IPS DF 6.9 (cell line): ENCODE measurements around the gene EPB41L3.

Source experiments
- DNase-seq: peaks from one replicate; pipeline ENCODE4 v3.0.0-alpha.2; 2013; ENCODE audit warnings: low read depth, low spot score
- H3K27ac ChIP-seq: one replicate; pipeline ENCODE4 v1.5.1; 2013; ENCODE audit warnings: low read length, control low read depth
- H3K27me3 ChIP-seq: 2 replicates; pipeline ENCODE4 v1.6.1; 2013; ENCODE audit warnings: mild to moderate bottlenecking, low read length; ENCODE audit not compliant: control insufficient read depth, insufficient read depth
- H3K36me3 ChIP-seq: 2 replicates; pipeline ENCODE4 v1.6.1; 2013; ENCODE audit warnings: low read length; ENCODE audit not compliant: control insufficient read depth, insufficient read depth
- H3K4me1 ChIP-seq: 2 replicates; pipeline ENCODE4 v1.6.1; 2013; ENCODE audit warnings: low read length; ENCODE audit not compliant: control insufficient read depth, insufficient read depth
- H3K4me3 ChIP-seq: 2 replicates; pipeline ENCODE4 v1.5.1; 2013; ENCODE audit warnings: mild to moderate bottlenecking, low read length
- H3K9me3 ChIP-seq: 2 replicates; pipeline ENCODE4 v1.6.1; 2013; ENCODE audit warnings: low read length, inconsistent platforms; ENCODE audit not compliant: control insufficient read depth, insufficient read depth
- WGBS: extraction: QIAGEN DNeasy Blood & Tissue Kit; methylation state at CpG from one replicate; pipeline ENCODE4 v1.1.7; 2013; ENCODE audit warnings: mixed read lengths, missing lambda C conversion rate; ENCODE audit not compliant: insufficient read length, insufficient coverage; 5-methylcytosine and 5-hydroxymethylcytosine counted together

The EPB41L3 gene

GRCh38 chr18:5419601-5420000 lies 124.2 kb downstream of the EPB41L3 start:
- WGBS: no CpG with 5 or more reads among the region's 9 CpGs
- Histone ChIP-seq H3K36me3 (no peaks in the 10 kb centered on the region), H3K4me3 (no peak overlapping the region), H3K9me3 (no peaks in the 10 kb centered on the region), H3K4me1 (0 out of 2 replicates have a peak, but pooled peaks cover 4% of the 10 kb centered on the region), H3K27me3 (no peaks in the 10 kb centered on the region), H3K27ac (no peak overlapping the region)
- DNase-seq: no peak

- no peak overlapping the region for H3K27ac ChIP-seq
- DNase-seq: no peak
- H3K36me3 ChIP-seq: no peaks in the 10 kb centered on the region
- no peaks in the 10 kb centered on the region for H3K9me3 ChIP-seq
- no peak overlapping the region for H3K4me3 ChIP-seq
- H3K27me3 ChIP-seq: no peaks in the 10 kb centered on the region
- 0 out of 2 replicates have a peak, but pooled peaks cover 4% of the 10 kb centered on the region for H3K4me1 ChIP-seq
- no CpG with 5 or more reads among the region's 2 CpGs for WGBS
Measured at GRCh38 chr18:5419030-5419429, 124.8 kb downstream of the EPB41L3 start.

GRCh38 chr18:5417342-5417741 lies 126.5 kb downstream of the EPB41L3 start:
- DNase-seq: no peak

GRCh38 chr18:5416112-5416511 lies 127.7 kb downstream of the EPB41L3 start:
- Histone ChIP-seq H3K4me1 (0 out of 2 replicates have a peak, but pooled peaks cover 4% of the 10 kb centered on the region), H3K4me3 (no peak overlapping the region), H3K27me3 (no peaks in the 10 kb centered on the region), H3K36me3 (no peaks in the 10 kb centered on the region), H3K9me3 (no peaks in the 10 kb centered on the region), H3K27ac (no peak overlapping the region)
- no CpG with 5 or more reads among the region's 3 CpGs for WGBS
- no peak for DNase-seq

More at GRCh38 chr18:5417342-5417741, 126.5 kb downstream of the EPB41L3 start:
- no CpG with 5 or more reads among the region's 8 CpGs for WGBS
- Histone ChIP-seq H3K9me3 (no peaks in the 10 kb centered on the region), H3K4me3 (no peak overlapping the region), H3K27me3 (no peaks in the 10 kb centered on the region), H3K27ac (no peak overlapping the region), H3K36me3 (no peaks in the 10 kb centered on the region), H3K4me1 (0 out of 2 replicates have a peak, but pooled peaks cover 4% of the 10 kb centered on the region)

GRCh38 chr18:5415665-5416064 lies 128.1 kb downstream of the EPB41L3 start:
- Histone ChIP-seq H3K9me3 (no peaks in the 10 kb centered on the region), H3K27ac (no peak overlapping the region), H3K27me3 (no peaks in the 10 kb centered on the region), H3K36me3 (no peaks in the 10 kb centered on the region), H3K4me1 (0 out of 2 replicates have a peak, but pooled peaks cover 4% of the 10 kb centered on the region), H3K4me3 (no peak overlapping the region)
- no CpG with 5 or more reads among the region's 12 CpGs for WGBS
- no peak for DNase-seq

GRCh38 chr18:5415031-5415430 lies 128.8 kb downstream of the EPB41L3 start:
- WGBS: no CpG with 5 or more reads among the region's 4 CpGs
- DNase-seq: no peak
- H3K9me3 ChIP-seq: no peaks in the 10 kb centered on the region
- no peak overlapping the region for H3K27ac ChIP-seq
- no peaks in the 10 kb centered on the region for H3K27me3 ChIP-seq
- H3K4me1 ChIP-seq: peaks cover 6% of the 10 kb centered on the region; the same call in 1 of the 2 replicates
- no peak overlapping the region for H3K4me3 ChIP-seq
- H3K36me3 ChIP-seq: no peaks in the 10 kb centered on the region

GRCh38 chr18:5414546-5414945 lies 129.3 kb downstream of the EPB41L3 start:
- peaks cover 6% of the 10 kb centered on the region; the same call in 1 of the 2 replicates for H3K4me1 ChIP-seq
- no peaks in the 10 kb centered on the region for H3K27me3 ChIP-seq
- no CpG with 5 or more reads among the region's 6 CpGs for WGBS
- no peaks in the 10 kb centered on the region for H3K9me3 ChIP-seq
- no peak overlapping the region for H3K27ac ChIP-seq
- DNase-seq: no peak
- H3K4me3 ChIP-seq: no peak overlapping the region
- no peaks in the 10 kb centered on the region for H3K36me3 ChIP-seq

- peaks cover 6% of the 10 kb centered on the region; the same call in 1 of the 2 replicates for H3K4me1 ChIP-seq
- no peaks in the 10 kb centered on the region for H3K9me3 ChIP-seq
- no peaks in the 10 kb centered on the region for H3K27me3 ChIP-seq
- no peak overlapping the region for H3K4me3 ChIP-seq
- H3K36me3 ChIP-seq: no peaks in the 10 kb centered on the region
- WGBS: no CpG with 5 or more reads among the region's 2 CpGs
- no peak for DNase-seq
- no peak overlapping the region for H3K27ac ChIP-seq
Measured at GRCh38 chr18:5413447-5413846, 130.3 kb downstream of the EPB41L3 start.

- H3K36me3 ChIP-seq: no peaks in the 10 kb centered on the region
- no peaks in the 10 kb centered on the region for H3K9me3 ChIP-seq
- no peak for DNase-seq
- H3K4me3 ChIP-seq: no peak overlapping the region
- no peaks in the 10 kb centered on the region for H3K27me3 ChIP-seq
- no peak overlapping the region for H3K27ac ChIP-seq
- H3K4me1 ChIP-seq: peaks cover 6% of the 10 kb centered on the region; the same call in 1 of the 2 replicates
- no CpG with 5 or more reads among the region's 7 CpGs for WGBS
Measured at GRCh38 chr18:5410582-5410981, 133.2 kb downstream of the EPB41L3 start.

- H3K9me3 ChIP-seq: no peaks in the 10 kb centered on the region
- no peaks in the 10 kb centered on the region for H3K4me1 ChIP-seq
- no peaks in the 10 kb centered on the region for H3K36me3 ChIP-seq
- no peaks in the 10 kb centered on the region for H3K27me3 ChIP-seq
- H3K4me3 ChIP-seq: no peak overlapping the region
- DNase-seq: no peak
- H3K27ac ChIP-seq: no peak overlapping the region
- WGBS: no CpG with 5 or more reads among the region's 8 CpGs
Measured at GRCh38 chr18:5398269-5398668, 145.5 kb downstream of the EPB41L3 start.

- WGBS: no CpG with 5 or more reads among the region's 18 CpGs
- Histone ChIP-seq H3K27me3 (no peaks in the 10 kb centered on the region), H3K36me3 (no peaks in the 10 kb centered on the region)
Measured at GRCh38 chr18:5397102-5397501, 146.7 kb downstream of the EPB41L3 start.

More at GRCh38 chr18:5397102-5397501, 146.7 kb downstream of the EPB41L3 start:
- Histone ChIP-seq H3K27ac (no peak overlapping the region), H3K4me3 (no peak overlapping the region), H3K4me1 (no peaks in the 10 kb centered on the region), H3K9me3 (no peaks in the 10 kb centered on the region)
- DNase-seq: no peak
